Activated CD4-positive, alpha-beta T cell treated with anti-CD3 and anti-CD28 coated beads, Interleukin-2, amount 50 U/mL, for 4 hours (primary cell): ENCODE measurements around the gene TDRD3.

ENCODE experiments used
- DNase-seq, 2 experiments: peaks; one replicate each; pipeline ENCODE4 v3.0.0-alpha.2; 2020

The TDRD3 gene

DNA sequence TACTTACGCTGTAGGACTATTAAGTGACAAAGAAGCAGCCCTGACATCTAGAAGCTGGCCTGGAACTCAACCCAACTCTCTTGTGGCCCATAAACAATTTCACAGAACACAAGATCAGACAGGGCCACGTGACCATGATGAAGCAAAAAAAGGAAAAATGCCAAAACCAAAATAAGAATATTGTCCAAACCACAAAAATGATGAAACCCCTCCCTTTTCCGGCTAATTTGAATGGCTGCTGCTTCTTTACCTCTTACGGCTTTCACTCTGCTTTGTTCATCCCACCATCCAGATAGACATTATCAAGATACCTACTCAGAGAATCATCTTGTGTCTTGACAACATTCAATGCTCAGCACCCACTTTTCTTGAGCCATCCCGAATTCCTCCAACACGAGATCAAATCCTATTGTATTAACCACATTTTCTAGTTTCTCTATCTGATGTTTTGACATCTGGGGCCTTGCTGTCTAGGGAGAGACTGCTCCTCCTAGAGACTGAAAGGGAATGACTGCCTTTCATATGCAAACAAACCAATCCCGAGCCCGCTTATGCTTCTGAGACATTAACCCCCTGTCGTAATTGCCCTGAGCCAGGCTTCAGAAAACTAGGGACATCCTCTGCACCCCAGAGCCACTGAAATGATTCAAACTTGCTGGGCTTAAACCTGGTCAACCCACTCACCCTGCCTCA, 186.3 kb downstream of the TDRD3 start:
- DNase-seq, result no peak

- DNase-seq, result no peak
Measured at GRCh38 chr13:60583911-60584753, 187.1 kb downstream of the TDRD3 start.

DNA sequence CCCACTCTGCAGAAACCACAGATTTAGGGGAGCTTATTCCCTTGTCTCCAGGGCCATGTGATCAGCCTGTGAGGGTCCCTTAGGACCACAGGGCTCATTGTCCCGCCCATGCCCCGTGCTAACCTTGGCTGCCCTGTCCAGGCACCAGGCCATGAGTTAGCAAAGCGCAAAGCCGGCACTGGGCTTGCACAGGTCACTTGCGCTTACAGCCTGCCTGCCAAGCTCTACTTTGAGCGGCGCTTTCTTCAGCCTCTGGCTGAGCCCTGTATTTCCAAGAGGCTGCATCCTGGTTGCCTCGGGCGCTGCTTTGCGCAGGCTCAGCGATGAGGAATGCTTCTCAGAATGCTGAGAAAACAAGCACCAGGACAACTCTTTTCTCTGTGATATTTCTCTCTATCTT, 188.0 kb downstream of the TDRD3 start:
- no peak for DNase-seq

DNA sequence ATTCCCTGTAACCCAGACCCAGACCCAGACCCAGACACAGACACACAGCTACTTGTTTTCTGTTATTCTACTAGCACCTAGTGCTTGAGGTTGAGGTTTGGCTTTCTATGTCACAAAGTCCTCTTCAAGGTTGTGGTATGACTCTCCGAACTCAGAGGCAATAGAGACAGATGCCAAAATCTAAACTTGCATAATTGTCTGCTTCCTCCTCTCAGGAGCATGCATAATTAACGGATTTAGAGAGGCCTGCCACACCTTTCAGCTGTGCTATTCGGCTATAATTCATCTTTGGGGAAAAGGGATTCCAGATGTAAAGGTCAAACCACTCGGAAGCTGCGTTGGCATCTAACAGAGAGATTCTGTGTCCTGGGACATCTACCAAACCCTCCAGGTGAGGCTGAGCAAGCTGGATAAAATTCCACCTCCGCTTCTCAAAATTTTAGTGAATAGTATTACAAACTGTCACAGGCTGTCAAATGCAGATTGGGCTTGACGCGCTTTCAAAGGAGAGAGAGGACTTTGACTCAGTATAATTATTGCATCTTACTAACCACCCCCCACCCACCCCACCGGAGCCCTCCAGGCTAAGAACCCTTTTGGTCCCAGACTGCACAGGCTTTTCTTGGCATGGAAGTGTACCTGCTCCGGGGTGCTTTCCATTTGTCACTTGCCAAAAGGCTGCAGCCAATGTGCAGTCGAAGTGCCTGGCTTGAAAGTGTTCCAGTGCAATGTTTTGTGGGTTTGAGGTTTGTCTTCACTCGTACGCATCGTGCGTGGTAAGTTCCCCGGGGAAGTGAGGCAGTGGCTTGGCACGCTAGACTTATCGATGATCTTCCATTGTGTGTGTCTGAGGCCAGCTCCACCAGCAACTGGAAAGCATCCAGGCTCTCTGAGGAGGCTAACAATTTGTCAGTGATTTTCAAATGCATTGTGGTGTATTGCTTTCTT, 194.1 kb downstream of the TDRD3 start:
- no peak for DNase-seq

GRCh38 chr13:60603049-60603448, 206.0 kb downstream of the TDRD3 start:
- DNase-seq, result no peak

- DNase-seq, result no peak
Measured at GRCh38 chr13:60604058-60604457, 207.0 kb downstream of the TDRD3 start.

DNA sequence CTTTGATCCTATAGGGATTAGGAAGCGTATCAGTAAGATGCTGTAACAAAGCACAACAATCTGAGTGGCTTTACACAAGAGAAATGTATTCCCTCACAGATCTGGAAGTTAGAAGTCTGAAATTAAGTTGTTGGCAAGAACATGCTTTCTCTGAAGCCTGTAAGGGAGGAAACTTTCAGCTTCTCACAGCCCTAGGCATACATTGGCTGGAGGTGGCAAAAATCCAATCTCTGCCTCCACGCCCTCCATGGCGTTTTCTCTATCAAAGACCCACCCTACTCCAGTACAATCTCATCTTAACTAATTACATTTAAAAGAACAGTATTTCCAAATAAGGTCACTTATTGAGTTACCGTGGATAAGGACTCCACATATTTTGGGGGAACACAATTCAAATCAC, 211.9 kb downstream of the TDRD3 start:
- no peak for DNase-seq

DNA sequence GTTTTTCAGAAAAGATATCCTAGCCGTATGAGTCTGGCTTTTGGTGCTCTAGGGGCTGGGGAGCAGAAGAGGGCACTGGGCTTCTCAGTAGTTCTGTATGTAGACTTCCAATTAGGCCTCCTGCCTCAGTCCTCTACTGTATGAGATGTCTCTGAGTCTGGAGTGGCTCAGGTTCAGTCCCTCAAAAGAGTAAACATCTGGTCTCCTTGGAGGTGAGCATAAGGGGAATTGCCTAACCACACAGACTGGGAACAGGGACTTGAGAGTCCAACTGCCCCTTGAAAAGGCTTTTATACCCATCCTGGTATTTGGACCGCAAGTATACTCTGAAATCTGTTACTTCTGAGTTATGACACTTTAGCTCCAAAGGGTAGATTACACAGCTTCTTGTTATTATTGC, 214.5 kb downstream of the TDRD3 start:
- no peak for DNase-seq

GRCh38 chr13:60612593-60612992, 215.6 kb downstream of the TDRD3 start:
- DNase-seq, result no peak

DNA sequence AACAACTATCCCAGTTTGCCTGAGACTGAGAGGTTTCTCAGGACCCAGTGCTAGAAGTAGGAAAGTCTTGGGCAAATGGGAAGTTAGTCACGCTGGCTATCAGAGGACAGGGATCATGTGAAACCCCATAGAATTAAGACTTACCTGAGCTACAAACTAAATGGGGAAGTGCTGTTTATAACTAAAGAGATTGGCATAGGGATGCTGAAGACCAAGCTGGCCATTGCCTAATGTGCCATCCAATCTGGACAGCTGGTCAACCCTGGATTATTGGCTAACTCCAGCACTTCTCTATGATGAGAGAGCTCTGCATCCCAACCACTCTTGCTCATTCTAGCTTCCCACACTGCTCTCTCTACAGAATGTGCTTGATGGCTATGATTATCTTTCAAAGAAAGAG, 216.1 kb downstream of the TDRD3 start:
- no peak for DNase-seq

DNA sequence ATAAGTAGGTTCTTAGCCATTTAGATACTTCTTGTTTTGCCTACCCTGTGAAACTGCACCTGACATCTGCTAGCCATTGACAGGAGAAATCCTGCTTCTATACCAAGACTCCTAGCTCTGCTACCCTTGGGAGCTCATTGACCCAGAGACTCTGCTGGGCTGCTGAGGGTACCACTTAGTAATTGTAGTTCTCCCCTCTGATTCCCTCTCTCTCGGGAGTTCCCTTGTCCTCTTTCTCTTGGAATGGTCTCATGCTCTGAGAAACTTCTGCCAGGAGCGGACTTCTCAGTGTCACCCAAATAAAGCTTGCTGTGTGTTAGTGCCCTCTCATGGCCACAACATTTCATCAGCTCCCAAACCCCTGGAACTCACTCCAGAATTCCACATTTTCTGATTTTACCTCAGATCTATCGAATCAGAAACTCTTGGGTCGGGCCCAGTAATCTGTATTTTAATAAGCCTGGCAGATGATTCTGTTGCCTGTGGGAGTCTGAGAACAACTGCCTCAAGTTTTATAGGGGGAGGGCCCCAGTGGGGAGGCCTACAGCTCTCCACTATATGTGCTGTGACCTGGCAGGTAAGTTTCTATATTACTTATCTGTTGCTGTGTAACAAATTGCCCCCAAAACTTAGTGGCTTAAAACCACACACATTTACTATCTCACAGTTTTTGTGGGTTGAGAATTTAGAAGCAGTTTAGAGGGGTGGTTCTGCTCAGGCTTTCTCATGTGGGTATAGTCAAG, 221.1 kb downstream of the TDRD3 start:
- DNase-seq, result no peak

DNA sequence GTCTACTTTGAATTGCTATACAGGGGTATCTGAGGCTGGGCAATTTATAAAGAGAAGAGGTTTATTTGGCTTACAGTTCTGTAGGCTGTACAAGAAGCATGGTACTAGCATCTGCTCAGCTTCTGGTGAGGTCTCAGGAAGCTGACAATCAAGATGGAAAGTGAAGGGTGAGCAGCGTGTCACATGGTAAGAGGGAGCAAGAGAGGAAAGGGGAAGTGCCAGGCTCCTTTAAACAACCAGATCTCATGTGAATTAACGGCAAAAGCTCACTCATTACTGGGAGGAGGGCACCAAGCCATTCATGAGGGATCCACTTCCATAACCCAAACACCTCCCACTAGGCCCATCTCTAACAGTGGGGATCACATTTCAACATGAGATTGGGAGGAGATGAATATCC, 222.4 kb downstream of the TDRD3 start:
- no peak for DNase-seq

DNA sequence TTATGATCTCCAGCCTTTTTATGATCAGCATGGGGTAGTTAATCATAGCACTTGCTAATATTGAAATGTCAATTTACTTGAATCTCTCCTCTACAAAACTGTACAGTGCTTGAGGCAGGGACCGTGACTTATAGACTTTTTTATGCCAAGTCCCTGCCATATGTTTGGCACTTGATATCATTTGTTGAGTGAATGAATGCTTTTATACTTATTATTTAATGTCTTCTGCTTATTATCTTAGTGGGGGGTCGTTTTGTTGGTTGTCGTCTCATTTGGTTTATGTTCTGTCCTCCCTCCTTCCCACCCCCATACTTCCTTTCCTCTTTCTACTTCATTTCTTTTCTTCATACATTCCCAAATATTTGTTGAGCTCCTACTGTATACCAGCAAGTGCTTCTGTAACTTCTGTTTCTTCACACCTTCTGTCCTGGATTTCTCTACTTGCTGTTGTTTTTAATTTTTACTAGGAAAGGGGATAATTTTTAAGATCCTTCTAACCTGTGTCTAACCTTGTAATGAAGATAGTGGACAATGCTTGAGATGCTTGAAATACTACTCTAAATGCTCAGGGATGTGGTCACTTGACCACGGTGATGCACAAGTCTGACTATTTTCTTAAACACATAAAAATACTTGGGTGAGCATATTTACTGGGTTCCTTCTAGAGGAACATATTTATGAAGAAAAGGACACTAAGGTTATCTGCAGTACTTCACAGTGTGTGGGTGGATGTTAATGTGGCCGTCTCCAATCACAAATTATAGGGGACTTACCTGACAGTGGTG, 223.8 kb downstream of the TDRD3 start:
- no peak for DNase-seq

DNA sequence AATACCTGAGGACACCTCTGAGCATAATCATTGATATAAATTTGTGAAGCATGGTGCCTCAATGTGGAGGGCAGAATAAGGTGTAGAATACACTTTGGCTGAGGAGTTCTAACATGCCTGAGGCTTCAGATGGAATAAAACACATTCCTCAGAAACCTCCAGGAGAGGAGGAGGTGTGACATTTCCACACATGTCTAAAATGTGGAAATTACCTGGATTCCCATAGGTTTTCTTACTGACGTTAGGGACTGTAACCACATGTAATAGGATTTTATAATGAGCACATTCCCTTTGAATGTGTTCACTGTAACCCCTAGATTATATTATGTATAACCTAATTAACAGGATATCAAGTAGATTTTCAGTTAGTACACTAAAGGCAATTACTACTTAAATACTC, 226.1 kb downstream of the TDRD3 start:
- DNase-seq, result no peak
